ENCODE measurements around the gene PEF1.
A peak's percentile ranks its signal among the peaks of the same experiment; 100 is the strongest.

The PEF1 gene

DNA sequence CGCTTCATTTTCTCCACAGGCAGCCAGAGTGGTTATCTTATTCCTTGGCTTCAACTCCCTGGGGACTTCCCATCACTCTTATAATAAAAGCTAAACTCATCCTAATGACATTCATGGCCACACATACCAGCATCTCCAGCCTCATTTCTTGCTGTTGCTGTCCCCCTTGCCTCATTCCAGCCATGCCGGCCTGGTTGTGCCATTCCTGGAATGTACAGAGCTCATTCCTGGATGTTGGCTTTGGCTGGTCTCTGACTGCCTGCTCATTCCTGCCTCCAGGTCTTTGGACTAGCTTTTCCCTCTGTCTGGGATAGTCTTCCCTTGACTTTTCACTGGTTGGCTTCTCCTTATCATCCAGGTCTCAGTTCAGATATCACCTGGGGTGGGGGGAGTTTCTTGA lies 2.4 kb upstream of the PEF1 start:
- Histone ChIP-seq H3K36me3 (peaks cover 0 to under 1% (median 0%) of the 10 kb centered on the region in 3 donors), H3K27ac (peak overlapping the region; percentile 60 to 95), H3K9me3 (no peaks in the 10 kb centered on the region), H3K4me1 (peaks cover 0 to 81% (median 60%) of the 10 kb centered on the region in 4 donors), H3K27me3 (no peaks in the 10 kb centered on the region), H3K4me3 (no peak overlapping the region)
- TF ChIP-seq, protein P1, sequence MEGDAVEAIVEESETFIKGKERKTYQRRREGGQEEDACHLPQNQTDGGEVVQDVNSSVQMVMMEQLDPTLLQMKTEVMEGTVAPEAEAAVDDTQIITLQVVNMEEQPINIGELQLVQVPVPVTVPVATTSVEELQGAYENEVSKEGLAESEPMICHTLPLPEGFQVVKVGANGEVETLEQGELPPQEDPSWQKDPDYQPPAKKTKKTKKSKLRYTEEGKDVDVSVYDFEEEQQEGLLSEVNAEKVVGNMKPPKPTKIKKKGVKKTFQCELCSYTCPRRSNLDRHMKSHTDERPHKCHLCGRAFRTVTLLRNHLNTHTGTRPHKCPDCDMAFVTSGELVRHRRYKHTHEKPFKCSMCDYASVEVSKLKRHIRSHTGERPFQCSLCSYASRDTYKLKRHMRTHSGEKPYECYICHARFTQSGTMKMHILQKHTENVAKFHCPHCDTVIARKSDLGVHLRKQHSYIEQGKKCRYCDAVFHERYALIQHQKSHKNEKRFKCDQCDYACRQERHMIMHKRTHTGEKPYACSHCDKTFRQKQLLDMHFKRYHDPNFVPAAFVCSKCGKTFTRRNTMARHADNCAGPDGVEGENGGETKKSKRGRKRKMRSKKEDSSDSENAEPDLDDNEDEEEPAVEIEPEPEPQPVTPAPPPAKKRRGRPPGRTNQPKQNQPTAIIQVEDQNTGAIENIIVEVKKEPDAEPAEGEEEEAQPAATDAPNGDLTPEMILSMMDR (IDR thresholded peaks at IDR 0.05), result peak in 1 of 2 experiments; percentile 35
- intact Hi-C loops (cut with DNase I; ENCODE audit: low total_unique reads), result no loop called here
- DNase-seq, result peak in 1 of 2 donors; percentile 67

DNA sequence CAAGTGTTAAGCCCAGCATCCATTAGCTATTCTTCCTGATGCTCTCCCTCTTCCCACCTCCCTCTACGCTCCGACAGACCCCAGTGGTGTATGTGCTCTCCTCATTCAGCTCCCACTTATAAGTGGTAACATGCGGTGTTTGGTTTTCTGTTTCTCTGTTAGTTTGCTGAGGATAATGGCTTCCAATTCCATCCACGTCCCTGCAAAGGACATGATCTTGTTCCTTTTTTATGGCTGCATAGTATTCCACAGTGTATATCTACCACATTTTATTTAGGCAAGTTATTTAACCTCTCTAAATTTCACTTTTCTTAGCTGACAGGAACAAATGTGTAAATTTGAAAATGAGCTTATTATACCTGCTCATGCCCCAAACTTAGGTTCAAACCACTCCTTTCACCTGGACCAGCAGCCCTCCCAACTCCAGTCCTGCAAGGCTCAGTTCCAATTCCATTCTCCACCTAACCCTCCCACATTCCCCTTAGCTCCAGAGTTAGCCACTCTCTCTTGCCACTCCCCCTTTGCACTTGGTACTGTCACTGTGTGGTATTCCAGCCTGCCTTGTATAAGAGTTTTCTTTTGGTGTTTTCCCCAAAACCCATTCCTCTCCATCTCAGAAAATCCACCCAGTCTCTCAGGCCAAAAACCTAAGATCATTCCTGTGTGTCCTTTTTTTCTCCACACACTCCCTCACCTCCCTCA lies 1.7 kb upstream of the PEF1 start:
- intact Hi-C loops (cut with DNase I; ENCODE audit: low total_unique reads), result no loop called here
- TF ChIP-seq, protein P1 (IDR thresholded peaks at IDR 0.05), result no peak
- H3K4me3 ChIP-seq, result no peak overlapping the region
- peak overlapping the region; percentile 95 to 99 for H3K27ac ChIP-seq
- H3K36me3 ChIP-seq, result no peaks in the 10 kb centered on the region
- no peaks in the 10 kb centered on the region for H3K9me3 ChIP-seq
- peaks cover 0 to 77% (median 65%) of the 10 kb centered on the region in 4 donors for H3K4me1 ChIP-seq
- DNase-seq, result no peak
- no peaks in the 10 kb centered on the region for H3K27me3 ChIP-seq

DNA sequence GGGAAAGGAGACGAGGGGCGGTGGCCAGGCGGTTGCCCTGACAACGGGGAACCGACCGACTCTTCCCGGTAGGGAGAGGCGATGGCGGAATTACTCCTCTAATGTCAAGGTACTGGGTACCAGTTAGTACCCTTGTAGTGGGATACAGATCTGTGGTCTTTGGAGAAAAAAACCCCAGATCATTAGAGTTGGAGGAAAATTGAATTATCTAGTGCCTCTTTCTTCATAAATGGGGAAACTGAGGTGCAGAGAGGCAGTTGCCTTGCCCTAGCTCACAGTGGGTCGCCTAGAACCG lies 545 bp upstream of the PEF1 start:
- DNase-seq, result no peak
- H3K4me1 ChIP-seq, result peaks cover 0 to 75% (median 63%) of the 10 kb centered on the region in 4 donors
- TF ChIP-seq, protein P1 (IDR thresholded peaks at IDR 0.05), result no peak
- peak overlapping the region; percentile 95 to 99 for H3K27ac ChIP-seq
- H3K4me3 ChIP-seq, result peak overlapping the region; percentile 75 to 93
- intact Hi-C loops (cut with DNase I; ENCODE audit: low total_unique reads), result no loop called here
- no peaks in the 10 kb centered on the region for H3K36me3 ChIP-seq
- no peaks in the 10 kb centered on the region for H3K27me3 ChIP-seq
- no peaks in the 10 kb centered on the region for H3K9me3 ChIP-seq

DNA sequence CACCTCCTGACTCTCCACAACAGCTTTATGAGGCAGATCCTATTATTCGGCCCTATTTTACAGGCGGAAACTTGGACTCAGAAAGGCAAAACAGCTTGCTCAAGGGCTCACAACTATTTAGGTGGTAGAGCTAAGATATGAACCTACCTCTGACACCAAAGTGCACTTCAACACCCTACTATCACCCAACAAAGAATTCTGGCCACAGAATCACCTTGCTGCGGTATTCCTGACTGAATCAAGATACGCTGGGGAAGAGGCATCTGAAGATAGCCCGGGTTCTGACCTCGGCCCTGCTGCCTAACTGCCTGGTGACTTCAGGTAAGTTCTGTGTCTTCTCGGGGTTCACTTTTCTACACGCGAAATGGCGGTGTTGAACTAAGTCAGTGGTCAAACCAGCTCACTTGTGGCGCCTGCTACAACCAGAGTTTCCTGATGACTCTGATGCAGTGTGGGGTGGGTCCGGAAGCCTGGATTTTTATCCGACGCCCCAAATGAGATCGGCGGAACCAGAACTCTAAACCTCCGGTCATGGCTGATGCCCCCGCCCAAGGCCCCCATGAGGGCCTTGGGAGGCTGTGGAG lies 608 bp downstream of the PEF1 start:
- intact Hi-C loops (cut with DNase I; ENCODE audit: low total_unique reads), result no loop called here
- Histone ChIP-seq H3K9me3 (no peaks in the 10 kb centered on the region), H3K4me3 (peak overlapping the region; percentile 75 to 93), H3K27me3 (no peaks in the 10 kb centered on the region), H3K4me1 (peaks cover 0 to 87% (median 67%) of the 10 kb centered on the region in 4 donors), H3K27ac (peak overlapping the region; percentile 95 to 99), H3K36me3 (no peaks in the 10 kb centered on the region)
- TF ChIP-seq, protein P1 (IDR thresholded peaks at IDR 0.05), result no peak
- DNase-seq, result no peak

DNA sequence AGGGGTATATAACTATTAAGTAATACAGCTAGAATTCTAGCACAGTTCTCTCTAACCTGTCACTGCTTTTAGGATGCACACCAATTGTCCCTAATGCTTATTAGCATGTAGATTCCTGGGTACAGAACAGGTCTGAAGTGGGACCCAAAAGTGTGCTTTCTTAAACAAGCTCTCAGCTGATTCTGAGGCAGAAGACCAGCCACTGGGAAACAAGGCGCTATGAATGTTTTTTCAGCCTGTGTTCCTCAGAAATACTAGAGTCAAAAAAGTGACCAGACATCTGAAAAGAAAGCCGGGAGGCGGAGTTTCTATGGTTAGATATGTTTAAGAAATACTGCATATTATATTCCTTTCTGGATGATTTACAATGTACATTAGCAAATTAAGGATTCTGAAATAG lies 1.8 kb downstream of the PEF1 start:
- Histone ChIP-seq H3K4me1 (peaks cover 0 to 88% (median 67%) of the 10 kb centered on the region in 4 donors), H3K27ac (no peak overlapping the region), H3K36me3 (no peaks in the 10 kb centered on the region), H3K9me3 (no peaks in the 10 kb centered on the region), H3K27me3 (no peaks in the 10 kb centered on the region), H3K4me3 (no peak overlapping the region)
- intact Hi-C loops (cut with DNase I; ENCODE audit: low total_unique reads), result no loop called here
- TF ChIP-seq, protein P1 (IDR thresholded peaks at IDR 0.05), result no peak
- no peak for DNase-seq
